ENCODE data around the gene RER1. TPM values are rescaled to one million over a fixed set of nuclear protein-coding genes. Genes with fewer than 3 reads are reported as not detected.

Gene RER1
- total RNA-seq, 1 donor from 2014 or later, result 164 TPM

DNA sequence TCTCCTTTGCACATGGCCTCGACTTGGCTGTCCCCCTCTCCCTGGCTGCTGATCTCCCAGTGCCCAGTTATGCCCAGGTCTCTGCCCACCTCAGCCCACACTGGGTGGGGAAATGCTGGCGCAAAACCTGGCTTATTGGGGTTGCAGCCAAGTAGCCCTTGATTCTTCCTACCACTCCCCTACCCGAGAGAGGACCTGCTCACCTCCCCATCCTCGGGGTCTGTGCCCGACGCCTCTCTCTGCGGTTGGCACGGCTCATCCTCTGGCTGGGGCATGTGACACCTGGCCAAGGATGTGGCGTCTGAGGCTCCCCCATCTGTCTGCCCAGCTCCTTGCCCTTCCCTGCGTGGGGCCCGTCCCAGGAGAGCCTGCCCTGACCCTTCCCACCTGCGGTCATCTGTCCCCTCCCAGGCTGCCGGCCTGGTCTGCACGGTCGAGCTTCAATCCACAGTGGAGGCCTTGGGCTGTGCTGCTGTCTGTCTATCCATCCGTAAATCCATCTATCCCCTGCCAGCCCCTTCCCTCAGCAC lies 27.2 kb downstream of the RER1 start:
- H3K27me3 Mint-ChIP-seq, result no peaks in the 10 kb centered on the region
- no peak overlapping the region for H3K4me3 Mint-ChIP-seq
- peaks cover 1% of the 10 kb centered on the region for H3K36me3 Mint-ChIP-seq (ENCODE audit: low read depth)
- intact Hi-C loops (cut with micrococcal nuclease), result loop anchor here (10.0 kb wide), 1 partner anchor 1206 kb away; the partner anchor contains the start of gene TPRG1L
- no peak overlapping the region for H3K27ac Mint-ChIP-seq
- H3K4me1 Mint-ChIP-seq, result peaks cover 28% of the 10 kb centered on the region
- no peak for DNase-seq
- no peaks in the 10 kb centered on the region for H3K9me3 Mint-ChIP-seq

DNA sequence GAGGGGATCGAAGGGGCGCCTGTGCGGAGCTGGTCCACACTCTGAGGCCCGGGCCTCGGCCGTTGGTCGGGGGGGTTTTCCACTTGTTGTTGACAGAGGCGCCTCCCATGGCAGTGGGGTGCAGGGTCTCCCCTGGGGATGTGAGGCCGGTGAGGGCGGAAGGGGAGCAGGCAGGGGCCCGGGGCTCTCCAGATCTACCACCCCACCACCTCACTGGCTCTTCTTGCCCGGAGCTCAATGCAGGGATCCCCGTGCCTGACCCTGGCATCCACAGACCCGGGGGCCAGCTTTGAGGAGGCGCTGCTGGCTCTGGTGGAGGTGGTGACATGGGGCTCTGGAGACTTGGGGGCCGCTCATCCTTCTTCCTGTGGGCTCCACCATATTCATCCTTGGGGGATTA lies 27.8 kb downstream of the RER1 start:
- no peak overlapping the region for H3K27ac Mint-ChIP-seq
- H3K9me3 Mint-ChIP-seq, result no peaks in the 10 kb centered on the region
- intact Hi-C loops (cut with micrococcal nuclease), result loop anchor here (10.0 kb wide), 1 partner anchor 1205 kb away; the partner anchor contains the start of gene TPRG1L
- peaks cover 1% of the 10 kb centered on the region for H3K36me3 Mint-ChIP-seq (ENCODE audit: low read depth)
- no peak for DNase-seq
- peaks cover 22% of the 10 kb centered on the region for H3K4me1 Mint-ChIP-seq
- H3K27me3 Mint-ChIP-seq, result no peaks in the 10 kb centered on the region
- no peak overlapping the region for H3K4me3 Mint-ChIP-seq

DNA sequence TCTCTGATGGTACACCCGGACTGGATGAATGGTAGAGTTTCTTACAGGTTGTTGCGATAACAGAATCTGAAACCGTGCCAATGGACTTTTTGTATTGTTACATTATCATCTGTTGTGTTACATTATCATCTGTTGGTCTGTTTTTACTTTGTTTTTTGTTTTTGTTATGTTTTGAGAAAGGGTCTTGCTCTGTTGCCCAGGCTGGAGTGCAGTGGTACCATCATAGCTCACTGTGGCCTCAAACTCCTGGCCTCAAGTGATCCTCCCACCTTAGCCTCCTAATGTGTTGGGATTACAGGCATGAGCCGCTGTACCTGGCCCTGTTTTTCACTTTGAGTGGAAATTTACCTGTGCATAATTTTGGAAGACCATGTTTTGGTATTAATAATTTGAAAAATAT lies 30.9 kb downstream of the RER1 start:
- no peaks in the 10 kb centered on the region for H3K27me3 Mint-ChIP-seq
- H3K4me1 Mint-ChIP-seq, result peaks cover 3% of the 10 kb centered on the region
- no peak for DNase-seq
- H3K36me3 Mint-ChIP-seq (ENCODE audit: low read depth), result peaks cover 1% of the 10 kb centered on the region
- H3K4me3 Mint-ChIP-seq, result no peak overlapping the region
- H3K27ac Mint-ChIP-seq, result no peak overlapping the region
- no peaks in the 10 kb centered on the region for H3K9me3 Mint-ChIP-seq
- intact Hi-C loops (cut with micrococcal nuclease), result no loop called here

DNA sequence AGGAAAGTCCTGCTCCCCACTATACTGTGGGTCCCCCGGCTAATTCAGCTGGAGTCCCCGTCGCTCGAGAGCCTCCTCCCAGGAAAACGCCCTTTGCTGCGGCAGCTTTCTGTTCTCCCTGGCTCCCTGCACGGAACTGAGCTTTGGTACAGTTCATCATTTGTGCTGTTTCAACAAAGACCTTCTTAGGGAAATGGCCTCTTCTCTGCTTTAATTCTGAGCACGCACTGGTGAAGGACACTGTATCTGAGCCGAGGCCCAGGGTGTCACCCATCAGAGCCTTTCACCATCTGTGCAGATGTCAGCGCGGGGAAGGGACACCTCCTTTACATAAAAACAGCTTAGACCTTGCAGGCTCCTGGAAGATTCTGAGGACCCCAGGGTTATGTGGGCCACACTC lies 34.3 kb downstream of the RER1 start:
- Mint-ChIP-seq H3K36me3 (ENCODE audit: low read depth) (peaks cover 1% of the 10 kb centered on the region), H3K27me3 (no peaks in the 10 kb centered on the region), H3K4me3 (no peak overlapping the region), H3K4me1 (no peaks in the 10 kb centered on the region), H3K9me3 (no peaks in the 10 kb centered on the region), H3K27ac (no peak overlapping the region)
- DNase-seq, result no peak
- intact Hi-C loops (cut with micrococcal nuclease), result no loop called here

DNA sequence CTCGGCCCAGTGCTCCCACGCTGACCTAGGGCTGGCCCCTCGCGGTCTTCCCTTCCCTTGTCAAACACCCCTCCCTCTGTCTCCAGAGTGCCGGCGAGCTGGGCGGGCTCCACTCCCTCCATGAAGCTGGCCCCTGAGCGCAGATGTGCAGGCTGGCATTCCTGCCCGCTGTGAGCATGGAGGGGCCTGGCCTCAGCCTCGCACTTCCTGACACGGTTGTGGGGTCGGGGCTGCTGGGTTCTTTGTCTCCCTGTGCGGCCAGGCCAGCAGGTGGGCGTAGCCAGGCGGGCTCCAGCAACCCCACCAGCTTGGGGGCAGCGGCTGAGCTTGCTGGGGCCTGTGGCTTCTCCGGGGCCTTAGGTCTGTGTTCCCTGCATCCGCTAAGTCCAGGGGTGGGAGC lies 34.9 kb downstream of the RER1 start:
- Mint-ChIP-seq H3K27me3 (no peaks in the 10 kb centered on the region), H3K4me1 (no peaks in the 10 kb centered on the region), H3K9me3 (no peaks in the 10 kb centered on the region), H3K36me3 (ENCODE audit: low read depth) (peaks cover 1% of the 10 kb centered on the region), H3K27ac (no peak overlapping the region), H3K4me3 (no peak overlapping the region)
- intact Hi-C loops (cut with micrococcal nuclease), result no loop called here
- DNase-seq, result no peak

DNA sequence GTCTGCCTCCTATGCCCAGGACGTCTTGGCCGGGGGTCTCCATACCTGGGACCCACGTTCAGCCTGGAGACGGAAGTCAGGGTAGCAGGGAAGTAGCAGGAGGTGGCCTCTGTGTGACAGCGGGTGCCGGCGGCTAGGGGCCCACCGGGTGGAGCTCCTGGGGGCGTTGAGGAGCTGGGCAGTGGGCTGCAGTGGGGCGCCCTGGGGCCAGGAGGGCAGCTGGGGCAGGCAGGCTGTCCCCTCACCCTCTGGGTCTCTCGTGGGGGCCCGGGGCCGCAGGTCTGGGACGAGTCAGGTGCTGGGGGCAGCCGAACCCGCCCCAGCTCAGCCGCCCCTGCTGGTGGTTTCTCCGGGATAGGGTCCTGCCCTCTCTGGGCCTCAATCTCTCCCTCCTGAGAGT lies 35.4 kb downstream of the RER1 start:
- Mint-ChIP-seq H3K9me3 (no peaks in the 10 kb centered on the region), H3K4me1 (no peaks in the 10 kb centered on the region), H3K36me3 (ENCODE audit: low read depth) (peaks cover 1% of the 10 kb centered on the region), H3K27me3 (no peaks in the 10 kb centered on the region), H3K27ac (no peak overlapping the region), H3K4me3 (no peak overlapping the region)
- intact Hi-C loops (cut with micrococcal nuclease), result no loop called here
- DNase-seq, result no peak

DNA sequence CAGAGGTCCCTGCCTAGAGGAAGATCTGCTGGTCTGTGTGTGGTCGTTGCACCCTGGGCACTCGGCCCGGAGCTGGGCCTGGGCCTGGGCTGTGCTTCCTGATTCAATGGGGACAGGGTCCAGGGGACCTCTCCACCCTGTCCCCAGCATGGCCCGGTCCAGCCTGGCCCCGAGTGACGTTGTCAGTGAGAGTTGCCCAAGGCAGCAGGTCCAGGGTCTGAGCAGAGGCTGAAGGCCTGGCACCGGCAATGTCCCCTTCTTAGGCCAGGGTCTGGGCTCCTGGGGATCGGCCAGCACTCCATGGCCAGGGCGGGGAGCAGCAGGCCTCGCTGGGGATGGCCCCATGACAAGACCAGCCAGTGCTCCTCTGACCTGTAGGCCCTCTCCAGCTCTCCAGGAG lies 36.3 kb downstream of the RER1 start:
- Mint-ChIP-seq H3K4me3 (no peak overlapping the region), H3K4me1 (no peaks in the 10 kb centered on the region), H3K27me3 (no peaks in the 10 kb centered on the region), H3K36me3 (ENCODE audit: low read depth) (peaks cover 1% of the 10 kb centered on the region), H3K9me3 (no peaks in the 10 kb centered on the region), H3K27ac (no peak overlapping the region)
- no peak for DNase-seq
- intact Hi-C loops (cut with micrococcal nuclease), result no loop called here

DNA sequence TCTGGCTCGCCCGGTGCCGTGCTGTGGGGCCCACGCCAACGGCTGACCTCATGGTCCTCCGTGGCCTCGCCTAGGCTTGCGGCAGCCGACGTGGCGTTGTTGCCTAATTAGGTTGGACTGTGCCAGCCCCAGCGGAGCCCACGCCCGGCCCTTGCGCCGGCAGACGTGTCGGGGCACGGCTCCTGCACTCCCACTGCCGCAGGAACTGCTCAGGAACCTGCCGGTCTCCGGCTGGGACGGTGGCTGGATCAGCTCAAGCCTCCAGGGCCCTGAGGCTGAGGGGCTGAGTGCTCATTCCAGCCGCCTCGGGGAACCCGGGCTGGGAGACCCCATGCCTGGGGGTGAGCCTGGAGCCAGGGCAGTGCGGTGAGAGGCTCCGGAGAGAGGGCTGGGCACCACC lies 36.8 kb downstream of the RER1 start:
- Mint-ChIP-seq H3K27me3 (no peaks in the 10 kb centered on the region), H3K36me3 (ENCODE audit: low read depth) (peaks cover under 1% of the 10 kb centered on the region), H3K4me3 (no peak overlapping the region), H3K9me3 (no peaks in the 10 kb centered on the region), H3K27ac (no peak overlapping the region), H3K4me1 (no peaks in the 10 kb centered on the region)
- DNase-seq, result no peak
- intact Hi-C loops (cut with micrococcal nuclease), result no loop called here

DNA sequence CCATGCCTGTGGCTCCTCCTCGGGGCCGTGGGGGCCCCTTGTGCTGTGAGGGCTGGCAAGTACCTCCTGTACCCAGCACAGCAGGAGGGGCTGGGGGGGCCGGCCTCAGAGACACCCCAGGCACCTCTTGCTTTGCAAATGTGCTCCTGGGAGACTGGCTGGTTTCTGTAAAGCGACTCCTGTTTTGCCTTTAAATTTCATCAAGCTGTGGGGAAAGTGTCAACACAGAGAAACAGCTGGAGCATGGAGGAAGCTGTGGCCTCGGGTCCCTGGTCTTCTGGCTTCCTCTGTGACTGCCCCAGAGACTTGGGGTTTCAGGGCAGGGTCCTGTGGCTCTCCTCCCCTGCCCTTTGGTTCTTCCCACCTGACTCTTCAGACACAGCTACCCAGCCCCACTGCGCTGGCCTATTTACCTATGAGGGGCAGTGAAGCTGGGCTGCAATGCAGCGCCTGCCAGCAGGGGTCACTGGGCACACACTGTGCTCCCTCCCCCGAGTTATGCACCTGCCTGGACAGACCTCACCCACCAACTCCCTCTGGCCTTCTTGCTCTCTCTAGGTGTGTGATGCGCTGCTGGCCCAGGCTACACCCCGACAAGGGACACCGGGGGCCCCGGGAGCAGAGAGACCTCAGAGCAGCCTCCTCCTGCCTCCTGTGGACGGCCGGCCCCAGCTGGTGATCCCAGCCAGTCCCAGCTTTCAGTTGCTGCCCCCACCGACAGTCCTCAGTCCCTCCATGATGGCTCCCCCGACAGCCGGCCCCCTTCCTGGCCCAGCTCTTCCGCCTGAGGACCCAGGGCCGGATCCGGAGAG lies 38.3 kb downstream of the RER1 start:
- no peak for DNase-seq
- H3K36me3 Mint-ChIP-seq (ENCODE audit: low read depth), result no peaks in the 10 kb centered on the region
- H3K9me3 Mint-ChIP-seq, result no peaks in the 10 kb centered on the region
- no peak overlapping the region for H3K27ac Mint-ChIP-seq
- H3K4me3 Mint-ChIP-seq, result no peak overlapping the region
- H3K4me1 Mint-ChIP-seq, result no peaks in the 10 kb centered on the region
- no peaks in the 10 kb centered on the region for H3K27me3 Mint-ChIP-seq
- intact Hi-C loops (cut with micrococcal nuclease), result no loop called here

DNA sequence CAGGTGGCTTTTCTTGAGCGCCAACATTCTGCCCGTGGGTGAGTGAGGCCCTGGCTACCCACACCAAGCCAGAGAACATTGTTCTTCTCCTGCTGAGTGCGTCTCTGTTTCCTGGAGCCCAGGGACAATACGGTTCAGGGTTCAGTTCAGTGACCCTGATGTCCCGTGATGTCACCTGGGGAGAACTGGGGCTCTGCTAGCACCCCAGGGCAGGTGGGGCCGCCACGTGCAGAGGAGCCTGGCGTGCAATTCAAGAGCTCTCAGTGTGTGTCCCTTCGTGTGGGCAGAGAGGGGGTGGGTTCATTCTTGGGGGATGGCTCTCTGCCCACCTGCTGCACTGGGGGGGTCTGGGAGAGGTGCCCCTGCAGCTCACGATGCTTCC lies 38.9 kb downstream of the RER1 start:
- no peak overlapping the region for H3K27ac Mint-ChIP-seq
- no peaks in the 10 kb centered on the region for H3K9me3 Mint-ChIP-seq
- H3K4me3 Mint-ChIP-seq, result no peak overlapping the region
- H3K27me3 Mint-ChIP-seq, result no peaks in the 10 kb centered on the region
- intact Hi-C loops (cut with micrococcal nuclease), result no loop called here
- no peaks in the 10 kb centered on the region for H3K36me3 Mint-ChIP-seq (ENCODE audit: low read depth)
- DNase-seq, result no peak
- H3K4me1 Mint-ChIP-seq, result no peaks in the 10 kb centered on the region

DNA sequence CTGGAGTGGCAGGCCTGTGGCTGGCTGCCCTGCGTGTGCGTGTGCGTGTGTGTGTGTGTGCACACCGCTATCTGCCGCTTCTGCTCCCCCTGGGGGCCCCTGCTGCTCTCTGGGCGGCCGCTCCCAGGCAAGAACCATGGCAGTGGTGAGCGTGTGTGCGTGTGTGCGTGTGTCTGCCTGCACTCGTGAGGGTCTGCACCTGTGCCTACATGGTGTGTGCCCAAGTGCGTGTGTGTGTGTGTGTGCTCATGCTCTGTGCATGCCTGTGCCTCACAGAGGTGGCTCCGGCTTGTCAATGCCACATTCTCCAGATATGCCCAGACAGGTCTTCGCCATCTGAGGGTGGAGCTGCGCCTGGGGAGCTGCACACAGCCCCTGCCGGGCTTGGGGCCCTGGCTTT lies 39.5 kb downstream of the RER1 start:
- Mint-ChIP-seq H3K4me3 (no peak overlapping the region), H3K27ac (no peak overlapping the region), H3K27me3 (no peaks in the 10 kb centered on the region), H3K4me1 (no peaks in the 10 kb centered on the region), H3K9me3 (no peaks in the 10 kb centered on the region), H3K36me3 (ENCODE audit: low read depth) (no peaks in the 10 kb centered on the region)
- intact Hi-C loops (cut with micrococcal nuclease), result no loop called here
- DNase-seq, result no peak

DNA sequence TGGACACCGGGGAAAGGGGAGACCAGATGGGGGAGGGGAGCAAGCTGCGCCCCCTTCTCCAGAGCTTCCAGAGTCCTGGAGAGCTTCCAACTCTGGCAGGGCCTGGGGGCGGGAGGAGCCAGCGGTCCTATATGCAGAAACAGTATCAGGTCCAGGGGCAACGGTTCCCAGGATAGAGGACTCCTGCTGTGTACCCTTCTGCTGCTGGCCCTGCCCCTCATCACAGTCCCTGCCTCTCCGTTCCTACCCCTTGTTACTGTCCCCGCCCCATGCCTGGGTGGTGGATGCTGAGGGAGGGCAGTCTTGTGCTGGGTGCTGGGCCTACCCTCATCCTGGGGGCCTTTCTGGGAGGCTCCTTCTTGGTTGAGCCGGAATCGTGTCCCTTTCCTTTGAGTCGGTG lies 39.9 kb downstream of the RER1 start:
- Mint-ChIP-seq H3K9me3 (no peaks in the 10 kb centered on the region), H3K4me1 (no peaks in the 10 kb centered on the region), H3K4me3 (no peak overlapping the region)

DNA sequence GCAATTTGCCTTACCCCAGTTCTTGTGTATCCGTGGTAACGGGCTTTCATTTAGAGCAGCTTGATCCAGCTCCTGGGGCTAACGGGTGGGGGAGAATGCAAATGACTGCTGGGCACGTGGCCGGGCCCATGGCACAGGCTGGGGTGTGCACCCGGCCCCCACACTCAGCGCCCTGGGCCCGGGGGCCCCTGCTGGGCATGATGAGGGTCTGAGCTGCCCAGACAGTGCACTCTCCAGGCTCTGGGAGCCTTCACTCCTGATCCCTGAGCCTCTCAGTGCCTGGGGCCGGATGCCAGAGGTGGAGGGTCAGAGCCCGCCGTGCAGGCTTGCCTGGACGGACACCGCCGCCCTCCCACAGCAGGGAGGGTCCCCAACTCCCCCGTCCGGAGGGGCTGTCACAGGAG lies 40.8 kb downstream of the RER1 start:
- intact Hi-C loops (cut with micrococcal nuclease), result no loop called here
- Mint-ChIP-seq H3K36me3 (ENCODE audit: low read depth) (no peaks in the 10 kb centered on the region), H3K9me3 (no peaks in the 10 kb centered on the region), H3K4me1 (no peaks in the 10 kb centered on the region), H3K27me3 (no peaks in the 10 kb centered on the region), H3K27ac (no peak overlapping the region), H3K4me3 (no peak overlapping the region)
- DNase-seq, result no peak

More for the DNA sequence above, 39.9 kb downstream of the RER1 start:
- H3K27me3 Mint-ChIP-seq, result no peaks in the 10 kb centered on the region
- H3K36me3 Mint-ChIP-seq (ENCODE audit: low read depth), result no peaks in the 10 kb centered on the region
- intact Hi-C loops (cut with micrococcal nuclease), result no loop called here
- DNase-seq, result no peak
- H3K27ac Mint-ChIP-seq, result no peak overlapping the region

DNA sequence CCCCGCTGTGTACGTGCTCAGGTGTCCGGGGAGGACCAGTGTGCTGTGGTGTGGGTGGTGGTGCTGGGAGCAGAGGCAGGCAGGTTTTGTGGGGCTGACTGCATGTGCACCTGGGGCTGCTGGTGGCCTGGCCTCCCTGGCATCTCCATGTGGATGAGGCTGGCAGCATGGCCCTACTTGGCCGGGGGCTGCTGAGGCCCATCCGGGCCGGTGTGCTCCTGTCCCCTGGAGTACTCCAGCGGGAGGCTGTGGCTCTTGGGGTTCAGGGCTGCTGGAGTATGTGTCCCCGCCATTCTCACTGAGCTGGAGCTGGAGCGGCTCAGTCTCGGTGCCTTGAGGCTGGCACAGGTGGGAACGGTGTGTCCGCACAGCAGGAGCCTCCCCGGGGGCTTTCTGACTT lies 41.6 kb downstream of the RER1 start:
- Mint-ChIP-seq H3K4me3 (no peak overlapping the region), H3K36me3 (ENCODE audit: low read depth) (no peaks in the 10 kb centered on the region), H3K27me3 (no peaks in the 10 kb centered on the region), H3K4me1 (no peaks in the 10 kb centered on the region), H3K27ac (no peak overlapping the region), H3K9me3 (no peaks in the 10 kb centered on the region)
- intact Hi-C loops (cut with micrococcal nuclease), result no loop called here
- DNase-seq, result no peak

Data from activated CD4-positive, alpha-beta T cell treated with anti-CD3 and anti-CD28 coated beads, Interleukin-2, amount 10 ng/mL, durations not matched to agents 24 days and 14 days (primary cell).